Body of pancreas (tissue), 4 donors: Measurements from ENCODE around the gene OPN5.

Experiments
- POLR2A ChIP-seq, 3 donors: fragments of 450-650 bp; IDR thresholded peaks; one replicate each; pipeline ENCODE4 v1.6.1; 2016; ENCODE audit warnings: antibody characterized with exemption in 3 of 3, mild to moderate bottlenecking in 2 of 3
- TF ChIP-seq, protein P1 (sequence below), 7 experiments: fragments of 450-650 bp in 4 of 7; fragments of 200-600 bp in 3 of 7; sonication (generic) in 3 of 7; IDR thresholded peaks; one replicate each; pipeline ENCODE4 v1.5.1; 2016 to 2019; ENCODE audit warnings: antibody characterized with exemption in 7 of 7

DNA sequence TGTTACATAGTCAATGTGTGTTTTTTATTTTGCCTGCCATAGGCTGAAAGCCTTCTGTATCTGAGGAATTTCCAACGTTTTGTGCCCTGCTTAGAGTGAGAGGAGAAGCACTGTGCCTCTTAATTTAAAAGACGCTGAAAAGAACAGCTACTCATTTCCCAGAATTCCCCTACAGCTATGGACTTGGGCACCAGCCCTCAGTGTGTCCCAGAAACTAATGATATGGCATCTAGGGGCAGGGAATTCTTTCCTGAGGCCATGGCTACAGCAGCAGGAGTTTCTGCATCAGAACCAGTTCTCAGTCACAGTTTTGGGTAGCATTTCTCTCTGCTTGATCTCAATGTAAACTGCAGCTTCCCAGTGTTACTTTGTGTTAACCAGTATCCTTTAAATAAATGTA, 20.2 kb downstream of the OPN5 start:
- TF ChIP-seq, protein P1, sequence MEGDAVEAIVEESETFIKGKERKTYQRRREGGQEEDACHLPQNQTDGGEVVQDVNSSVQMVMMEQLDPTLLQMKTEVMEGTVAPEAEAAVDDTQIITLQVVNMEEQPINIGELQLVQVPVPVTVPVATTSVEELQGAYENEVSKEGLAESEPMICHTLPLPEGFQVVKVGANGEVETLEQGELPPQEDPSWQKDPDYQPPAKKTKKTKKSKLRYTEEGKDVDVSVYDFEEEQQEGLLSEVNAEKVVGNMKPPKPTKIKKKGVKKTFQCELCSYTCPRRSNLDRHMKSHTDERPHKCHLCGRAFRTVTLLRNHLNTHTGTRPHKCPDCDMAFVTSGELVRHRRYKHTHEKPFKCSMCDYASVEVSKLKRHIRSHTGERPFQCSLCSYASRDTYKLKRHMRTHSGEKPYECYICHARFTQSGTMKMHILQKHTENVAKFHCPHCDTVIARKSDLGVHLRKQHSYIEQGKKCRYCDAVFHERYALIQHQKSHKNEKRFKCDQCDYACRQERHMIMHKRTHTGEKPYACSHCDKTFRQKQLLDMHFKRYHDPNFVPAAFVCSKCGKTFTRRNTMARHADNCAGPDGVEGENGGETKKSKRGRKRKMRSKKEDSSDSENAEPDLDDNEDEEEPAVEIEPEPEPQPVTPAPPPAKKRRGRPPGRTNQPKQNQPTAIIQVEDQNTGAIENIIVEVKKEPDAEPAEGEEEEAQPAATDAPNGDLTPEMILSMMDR (IDR thresholded peaks at IDR 0.05) = no peak
- no peak for TF ChIP-seq POLR2A (IDR thresholded peaks at IDR 0.05)
